ENCODE results near the gene TTC38. TPM values are rescaled to one million over a fixed set of nuclear protein-coding genes. Genes with fewer than 3 reads are reported as not detected.

Gene TTC38
- total RNA-seq, result 31.0 and 36.0 TPM in 2 replicates

GRCh38 chr22:46267431-46268279 is at the start of gene TTC38:
Gene TTC38, plus strand, starts transcription at chr22:46268008. Its CDS starts 32 bp downstream, at chr22:46268040.

GRCh38 chr22:46250035-46250782 is 17.6 kb upstream of the TTC38 start, which contains the start of gene CDPF1:
Gene CDPF1, minus strand, starts transcription at chr22:46250293. Its CDS starts 2,009 bp downstream, at chr22:46248284.

GRCh38 chr22:46263216-46263590 is 4.6 kb upstream of the TTC38 start, which contains the start of gene PKDREJ:
Gene PKDREJ, minus strand, starts transcription at chr22:46263343. Its CDS starts 21 bp downstream, at chr22:46263322.

GRCh38 chr22:46296257-46297150 is 28.7 kb downstream of the TTC38 start, which contains the start of gene GTSE1:
Gene GTSE1, plus strand, starts transcription at chr22:46296870. Its CDS starts 531 bp downstream, at chr22:46297401.

GRCh38 chr22:46335201-46336118 is 67.7 kb downstream of the TTC38 start, which contains the start of gene TRMU:
Gene TRMU, plus strand, starts transcription at chr22:46335714. Its CDS starts 51 bp downstream, at chr22:46335765.

Other genes starting within 250 kb of the TTC38 start
- 9.8 and 20.0 TPM in 2 replicates for gene PPARA, start 117.5 kb upstream of the TTC38 start, total RNA-seq
- 12.5 and 14.4 TPM in 2 replicates for gene CDPF1, start 17.7 kb upstream of the TTC38 start, total RNA-seq
- gene PKDREJ, start 4.7 kb upstream of the TTC38 start, total RNA-seq, result 0.05 and 0.06 TPM in 2 replicates
- 0.62 and 2.9 TPM in 2 replicates for gene GTSE1, start 28.9 kb downstream of the TTC38 start, total RNA-seq
- gene TRMU, start 67.7 kb downstream of the TTC38 start, total RNA-seq, result 16.2 and 21.3 TPM in 2 replicates